Progenitor cell of endocrine pancreas (in vitro differentiated cells): ENCODE measurements around the gene ZDHHC24. TPM values are rescaled to one million over a fixed set of nuclear protein-coding genes. Genes with fewer than 3 reads are reported as not detected.

Experiments
- DNase-seq: peaks from one replicate; pipeline ENCODE4 v3.0.0; 2021; ENCODE audit warnings: low spot score; ENCODE audit not compliant: unreplicated experiment
- H3K27ac Mint-ChIP-seq: 2 replicates; pipeline ENCODE4 v1.8.0; 2021; ENCODE audit warnings: mild to moderate bottlenecking, moderate library complexity, mixed read lengths
- H3K27me3 Mint-ChIP-seq: 2 replicates; pipeline ENCODE4 v1.8.0; 2021; ENCODE audit warnings: mixed read lengths
- H3K36me3 Mint-ChIP-seq: 2 replicates; pipeline ENCODE4 v1.8.0; 2022; ENCODE audit warnings: mixed read lengths; ENCODE audit not compliant: insufficient read depth
- H3K4me1 Mint-ChIP-seq: 2 replicates; pipeline ENCODE4 v1.8.0; 2021; ENCODE audit warnings: low read depth, mixed read lengths
- H3K4me3 Mint-ChIP-seq: 2 replicates; pipeline ENCODE4 v1.8.0; 2021; ENCODE audit warnings: low read depth, mild to moderate bottlenecking, moderate library complexity, mixed read lengths
- H3K9me3 Mint-ChIP-seq: 2 replicates; pipeline ENCODE4 v1.8.0; 2021; ENCODE audit warnings: low read depth, mixed read lengths
- total RNA-seq: library from RNA; stranded (reverse); gene quantifications from 2 replicates; pipeline ENCODE4 v1.2.1, GENCODE V29; 2021
- TF ChIP-seq, protein P1 (sequence below): fragments of 200-600 bp; sonication (generic); IDR thresholded peaks from one replicate; pipeline ENCODE4 v1.5.0; 2021; ENCODE audit warnings: antibody characterized with exemption, mild to moderate bottlenecking; ENCODE audit not compliant: unreplicated experiment

The ZDHHC24 gene
- total RNA-seq, 1 donor from 2014 or later = 9.7 TPM

DNA sequence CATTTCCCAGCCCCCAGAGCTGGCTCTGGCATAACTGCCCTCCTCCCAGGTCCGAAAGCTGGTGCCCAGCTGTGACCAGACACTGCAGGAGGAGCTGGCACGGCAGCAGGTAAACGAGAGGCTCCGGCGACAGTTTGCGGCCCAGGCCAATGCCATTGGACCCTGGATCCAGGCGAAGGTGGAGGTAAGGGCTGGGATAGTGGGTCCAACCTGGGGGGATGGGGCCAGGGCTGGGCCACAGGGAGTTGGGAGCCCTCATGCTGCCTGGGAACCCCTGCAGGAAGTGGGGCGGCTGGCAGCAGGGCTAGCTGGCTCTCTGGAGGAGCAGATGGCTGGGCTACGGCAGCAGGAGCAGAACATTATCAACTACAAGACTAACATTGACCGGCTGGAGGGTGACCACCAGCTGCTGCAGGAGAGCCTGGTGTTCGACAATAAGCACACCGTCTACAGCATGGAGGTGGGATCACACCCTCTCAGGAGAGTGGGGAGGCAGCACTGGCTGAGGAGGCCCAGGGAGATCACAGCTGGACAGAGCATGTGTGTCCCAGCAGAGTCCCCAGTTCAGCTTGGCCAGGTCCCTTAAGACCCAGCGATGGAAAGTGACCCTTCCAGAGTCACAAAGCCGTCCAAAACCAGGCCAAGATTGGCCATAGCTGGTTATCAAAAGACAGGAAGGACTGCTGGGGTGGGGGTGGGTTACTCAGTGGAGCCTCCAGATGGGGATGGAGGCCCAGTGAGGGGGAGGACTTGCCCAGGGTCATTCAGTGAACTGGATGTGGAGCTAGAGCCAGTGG, 15.5 kb upstream of the ZDHHC24 start:
- peak overlapping the region; percentile 6 for H3K27ac Mint-ChIP-seq
- DNase-seq = no peak
- no peaks in the 10 kb centered on the region for H3K4me1 Mint-ChIP-seq
- no peaks in the 10 kb centered on the region for H3K36me3 Mint-ChIP-seq
- no peak overlapping the region for H3K4me3 Mint-ChIP-seq
- H3K9me3 Mint-ChIP-seq = no peaks in the 10 kb centered on the region
- TF ChIP-seq, protein P1, sequence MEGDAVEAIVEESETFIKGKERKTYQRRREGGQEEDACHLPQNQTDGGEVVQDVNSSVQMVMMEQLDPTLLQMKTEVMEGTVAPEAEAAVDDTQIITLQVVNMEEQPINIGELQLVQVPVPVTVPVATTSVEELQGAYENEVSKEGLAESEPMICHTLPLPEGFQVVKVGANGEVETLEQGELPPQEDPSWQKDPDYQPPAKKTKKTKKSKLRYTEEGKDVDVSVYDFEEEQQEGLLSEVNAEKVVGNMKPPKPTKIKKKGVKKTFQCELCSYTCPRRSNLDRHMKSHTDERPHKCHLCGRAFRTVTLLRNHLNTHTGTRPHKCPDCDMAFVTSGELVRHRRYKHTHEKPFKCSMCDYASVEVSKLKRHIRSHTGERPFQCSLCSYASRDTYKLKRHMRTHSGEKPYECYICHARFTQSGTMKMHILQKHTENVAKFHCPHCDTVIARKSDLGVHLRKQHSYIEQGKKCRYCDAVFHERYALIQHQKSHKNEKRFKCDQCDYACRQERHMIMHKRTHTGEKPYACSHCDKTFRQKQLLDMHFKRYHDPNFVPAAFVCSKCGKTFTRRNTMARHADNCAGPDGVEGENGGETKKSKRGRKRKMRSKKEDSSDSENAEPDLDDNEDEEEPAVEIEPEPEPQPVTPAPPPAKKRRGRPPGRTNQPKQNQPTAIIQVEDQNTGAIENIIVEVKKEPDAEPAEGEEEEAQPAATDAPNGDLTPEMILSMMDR = no peak
- H3K27me3 Mint-ChIP-seq = peaks cover 3% of the 10 kb centered on the region

- no peaks in the 10 kb centered on the region for H3K9me3 Mint-ChIP-seq
- no peaks in the 10 kb centered on the region for H3K36me3 Mint-ChIP-seq
- H3K4me3 Mint-ChIP-seq = no peak overlapping the region
- H3K27me3 Mint-ChIP-seq = peaks cover 3% of the 10 kb centered on the region
- H3K27ac Mint-ChIP-seq = no peak overlapping the region
- TF ChIP-seq, protein P1 = no peak
- DNase-seq = no peak
- no peaks in the 10 kb centered on the region for H3K4me1 Mint-ChIP-seq
Observed at GRCh38 chr11:66559866-66560676, 14.2 kb upstream of the ZDHHC24 start.

DNA sequence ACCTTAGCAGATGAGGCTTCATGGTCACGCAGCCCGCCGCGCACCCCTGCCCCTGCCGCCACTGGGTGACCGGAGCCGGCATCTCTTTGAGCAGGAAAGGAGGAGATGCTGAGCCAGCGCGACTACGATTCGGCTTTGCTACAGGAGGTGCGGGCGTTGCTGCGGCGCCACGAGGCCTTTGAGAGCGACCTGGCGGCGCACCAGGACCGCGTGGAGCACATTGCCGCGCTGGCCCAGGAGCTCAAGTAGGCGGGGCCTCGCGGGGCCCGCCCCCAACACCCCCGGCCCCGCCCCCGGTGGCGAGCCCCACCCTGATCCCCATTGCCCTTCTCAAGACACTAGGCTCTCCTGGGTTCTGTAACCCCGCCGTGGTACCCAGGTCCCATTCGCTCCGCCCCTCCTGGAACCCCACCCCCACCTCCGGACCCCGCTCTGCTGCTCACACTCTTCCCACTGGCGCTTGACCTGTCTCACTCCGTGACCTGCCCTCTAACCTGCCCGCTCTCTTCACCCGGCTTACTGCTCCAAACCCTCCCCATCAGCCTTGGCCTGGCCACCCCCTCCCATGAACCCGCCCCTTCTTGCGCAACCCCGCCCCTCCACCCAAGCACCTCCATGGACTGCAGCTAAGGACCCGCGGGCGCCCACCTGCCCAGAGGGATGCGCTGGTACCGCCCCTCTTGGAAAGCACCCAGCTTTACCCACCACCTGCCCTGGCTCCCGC, 13.5 kb upstream of the ZDHHC24 start:
- Mint-ChIP-seq H3K27me3 (peaks cover 3% of the 10 kb centered on the region), H3K36me3 (no peaks in the 10 kb centered on the region), H3K9me3 (no peaks in the 10 kb centered on the region), H3K4me3 (no peak overlapping the region), H3K27ac (no peak overlapping the region), H3K4me1 (no peaks in the 10 kb centered on the region)
- TF ChIP-seq, protein P1 = no peak
- DNase-seq = no peak

GRCh38 chr11:66557733-66558326, 12.0 kb upstream of the ZDHHC24 start:
- Mint-ChIP-seq H3K4me3 (no peak overlapping the region), H3K27me3 (peaks cover 3% of the 10 kb centered on the region), H3K27ac (no peak overlapping the region), H3K9me3 (no peaks in the 10 kb centered on the region), H3K4me1 (no peaks in the 10 kb centered on the region), H3K36me3 (no peaks in the 10 kb centered on the region)
- no peak for DNase-seq
- TF ChIP-seq, protein P1 = no peak

GRCh38 chr11:66556086-66556485, 10.2 kb upstream of the ZDHHC24 start:
- no peak for DNase-seq
- no peak overlapping the region for H3K27ac Mint-ChIP-seq
- H3K4me3 Mint-ChIP-seq = no peak overlapping the region
- peaks cover 3% of the 10 kb centered on the region for H3K27me3 Mint-ChIP-seq
- H3K9me3 Mint-ChIP-seq = no peaks in the 10 kb centered on the region
- H3K36me3 Mint-ChIP-seq = no peaks in the 10 kb centered on the region
- H3K4me1 Mint-ChIP-seq = no peaks in the 10 kb centered on the region
- TF ChIP-seq, protein P1 = no peak
